Thyroid gland (tissue), 4 donors: Measurements from ENCODE around the gene TGM5.

Experiments used
- CTCF ChIP-seq, 6 experiments: fragments of 200-600 bp in 3 of 6; fragments of 450-650 bp in 3 of 6; sonication (generic) in 3 of 6; IDR thresholded peaks; one replicate each; pipeline ENCODE4 v1.5.1; 2016 to 2019; ENCODE audit warnings: antibody characterized with exemption in 6 of 6, mild to moderate bottlenecking in 2 of 6, inconsistent platforms in 1 of 6, moderate library complexity in 1 of 6
- POLR2A ChIP-seq, 2 donors: fragments of 450-650 bp; IDR thresholded peaks; one replicate each; pipeline ENCODE4 v1.6.1; 2017; ENCODE audit warnings: antibody characterized with exemption in 2 of 2, mild to moderate bottlenecking in 2 of 2, moderate library complexity in 1 of 2

DNA sequence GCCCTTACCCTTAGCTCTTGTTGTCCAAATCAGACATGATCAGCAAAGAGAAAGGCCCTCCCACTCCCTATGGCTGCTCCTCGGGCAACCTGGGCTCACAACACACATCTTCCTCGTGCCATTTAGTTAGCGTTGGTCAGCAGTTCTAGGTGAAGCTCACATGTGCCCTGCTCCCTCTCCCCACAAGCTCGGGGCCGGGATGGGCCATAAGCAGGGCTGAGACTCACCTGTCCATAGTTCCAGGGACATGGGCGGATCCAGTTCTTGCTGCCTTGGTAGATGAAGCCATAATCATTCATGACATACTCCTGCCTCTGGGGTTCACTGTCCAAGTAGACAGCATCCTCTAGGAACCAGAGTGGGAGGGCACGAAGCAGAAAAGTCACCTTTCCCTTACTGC is 10.4 kb downstream of the TGM5 start:
- TF ChIP-seq CTCF (IDR thresholded peaks at IDR 0.05) (no peak), POLR2A (IDR thresholded peaks at IDR 0.05) (no peak)
